ENCODE measurements around the gene DBX1. TPM values are rescaled to one million over a fixed set of nuclear protein-coding genes. Genes with fewer than 3 reads are reported as not detected.

Gene DBX1
- total RNA-seq, 2 experiments from 2014 or later = not detected

GRCh38 chr11:20197881-20198280, 37.6 kb upstream of the DBX1 start:
- ChIA-PET CTCF (ENCODE audit: unreplicated experiment) (no interaction called here), POLR2A (no interaction called here)
- Histone ChIP-seq H3K4me3 (ENCODE audit: low read depth, low read length, poor library complexity, severe bottlenecking) (no peak overlapping the region), H3K9me3 (ENCODE audit: low read length) (no peaks in the 10 kb centered on the region), H3K79me2 (ENCODE audit: insufficient read depth, low read depth, low read length) (no peaks in the 10 kb centered on the region), H3K36me3 (ENCODE audit: insufficient read depth, low read length) (no peaks in the 10 kb centered on the region), H3K27ac (ENCODE audit: low read depth, low read length, poor library complexity, severe bottlenecking) (no peak overlapping the region), H3K4me2 (ENCODE audit: low read length) (no peak overlapping the region), H3K4me1 (ENCODE audit: insufficient read depth, low read length, poor library complexity, severe bottlenecking) (no peaks in the 10 kb centered on the region), H4K20me1 (ENCODE audit: insufficient read depth, low read length) (no peaks in the 10 kb centered on the region), H2AFZ (ENCODE audit: low read length) (no peak overlapping the region), H3K9me2 (ENCODE audit: insufficient read depth, low read length) (no peaks in the 10 kb centered on the region)
- BruUV-seq (replicated peaks) = no TSS peak
- TF ChIP-seq CTCF (conservative IDR thresholded peaks at IDR 0.05; ENCODE audit: low read length) = no peak
- no peak for TF ChIP-seq EZH2phosphoT487 (IDR thresholded peaks at IDR 0.05; ENCODE audit: borderline replicate concordance, low read depth, low read length)
- intact Hi-C loops (cut with micrococcal nuclease; ENCODE audit: unreplicated experiment) = no loop called here
- DNase-seq (ENCODE audit: low spot score) = no peak

GRCh38 chr11:20194470-20194869, 34.2 kb upstream of the DBX1 start:
- Histone ChIP-seq H2AFZ (ENCODE audit: low read length) (no peak overlapping the region), H3K4me3 (ENCODE audit: low read depth, low read length, poor library complexity, severe bottlenecking) (no peak overlapping the region), H4K20me1 (ENCODE audit: insufficient read depth, low read length) (no peaks in the 10 kb centered on the region), H3K36me3 (ENCODE audit: insufficient read depth, low read length) (no peaks in the 10 kb centered on the region), H3K27ac (ENCODE audit: low read depth, low read length, poor library complexity, severe bottlenecking) (no peak overlapping the region), H3K4me1 (ENCODE audit: insufficient read depth, low read length, poor library complexity, severe bottlenecking) (no peaks in the 10 kb centered on the region), H3K9me3 (ENCODE audit: low read length) (no peaks in the 10 kb centered on the region), H3K79me2 (ENCODE audit: insufficient read depth, low read depth, low read length) (no peaks in the 10 kb centered on the region), H3K4me2 (ENCODE audit: low read length) (no peak overlapping the region), H3K9me2 (ENCODE audit: insufficient read depth, low read length) (no peaks in the 10 kb centered on the region)
- no peak for DNase-seq (ENCODE audit: low spot score)
- intact Hi-C loops (cut with micrococcal nuclease; ENCODE audit: unreplicated experiment) = no loop called here
- TF ChIP-seq EZH2phosphoT487 (IDR thresholded peaks at IDR 0.05; ENCODE audit: borderline replicate concordance, low read depth, low read length) (no peak), CTCF (conservative IDR thresholded peaks at IDR 0.05; ENCODE audit: low read length) (no peak)
- ChIA-PET CTCF (ENCODE audit: unreplicated experiment) (no interaction called here), POLR2A (no interaction called here)
- BruUV-seq (replicated peaks) = no TSS peak

GRCh38 chr11:20193307-20193706, 33.0 kb upstream of the DBX1 start:
- POLR2A ChIA-PET = interaction anchor here (1.0 to 1.5 kb wide), 2 partner anchors 17 to 57 kb away, joined by 3 to 5 read pairs; no protein-coding TSS in a partner anchor
- no peaks in the 10 kb centered on the region for H3K79me2 ChIP-seq (ENCODE audit: insufficient read depth, low read depth, low read length)

More at GRCh38 chr11:20193307-20193706, 33.0 kb upstream of the DBX1 start:
- DNase-seq (ENCODE audit: low spot score) = no peak
- no TSS peak for BruUV-seq (replicated peaks)
- CTCF ChIA-PET (ENCODE audit: unreplicated experiment) = no interaction called here
- Histone ChIP-seq H2AFZ (ENCODE audit: low read length) (no peak overlapping the region), H3K9me2 (ENCODE audit: insufficient read depth, low read length) (no peaks in the 10 kb centered on the region), H3K9me3 (ENCODE audit: low read length) (no peaks in the 10 kb centered on the region), H3K36me3 (ENCODE audit: insufficient read depth, low read length) (no peaks in the 10 kb centered on the region), H3K4me1 (ENCODE audit: insufficient read depth, low read length, poor library complexity, severe bottlenecking) (no peaks in the 10 kb centered on the region), H3K4me2 (ENCODE audit: low read length) (no peak overlapping the region), H3K4me3 (ENCODE audit: low read depth, low read length, poor library complexity, severe bottlenecking) (no peak overlapping the region), H4K20me1 (ENCODE audit: insufficient read depth, low read length) (no peaks in the 10 kb centered on the region), H3K27ac (ENCODE audit: low read depth, low read length, poor library complexity, severe bottlenecking) (no peak overlapping the region)
- intact Hi-C loops (cut with micrococcal nuclease; ENCODE audit: unreplicated experiment) = no loop called here
- TF ChIP-seq CTCF (conservative IDR thresholded peaks at IDR 0.05; ENCODE audit: low read length) (no peak), EZH2phosphoT487 (IDR thresholded peaks at IDR 0.05; ENCODE audit: borderline replicate concordance, low read depth, low read length) (no peak)
